HepG2 (cell line): Measurements from ENCODE around the gene FAM228B. TPM values are rescaled to one million over a fixed set of nuclear protein-coding genes. Genes with fewer than 3 reads are reported as not detected.

Source experiments
- AHDC1 ChIP-seq: sonication (generic); formaldehyde crosslinking; IDR thresholded peaks from 2 replicates; pipeline ENCODE4 v1.5.1; 2020; ENCODE audit warnings: mild to moderate bottlenecking, missing genetic modification reagents, borderline replicate concordance
- ELF4 ChIP-seq: sonication (generic); formaldehyde crosslinking; IDR thresholded peaks from 2 replicates; pipeline ENCODE4 v1.5.0; 2020; ENCODE audit warnings: missing genetic modification reagents, mild to moderate bottlenecking, moderate library complexity, borderline replicate concordance
- ETV5 ChIP-seq: IDR thresholded peaks from 2 replicates; pipeline ENCODE4 v1.6.1; 2018; ENCODE audit warnings: missing biosample characterization, missing genetic modification reagents, inconsistent platforms, borderline replicate concordance
- FOXK1 ChIP-seq: sonication (generic); formaldehyde crosslinking; IDR thresholded peaks from 2 replicates; pipeline ENCODE4 v1.4.0; 2020; ENCODE audit warnings: low read depth, missing genetic modification reagents, borderline replicate concordance
- PPARG ChIP-seq: conservative IDR thresholded peaks from 2 replicates; pipeline ENCODE4 v1.6.1; 2016; ENCODE audit warnings: missing biosample characterization, missing genetic modification reagents
- SATB2 ChIP-seq: sonication (generic); formaldehyde crosslinking; IDR thresholded peaks from 2 replicates; pipeline ENCODE4 v1.5.0; 2020; ENCODE audit warnings: missing genetic modification reagents
- TAF15 ChIP-seq: fragments of 200-400 bp; formaldehyde crosslinking; IDR thresholded peaks from one replicate; pipeline ENCODE4 v1.6.1; 2018; ENCODE audit warnings: mild to moderate bottlenecking, low read depth, low read length; ENCODE audit not compliant: poor library complexity, severe bottlenecking
- THRA ChIP-seq: sonication (generic); formaldehyde crosslinking; IDR thresholded peaks from 2 replicates; pipeline ENCODE4 v1.4.0; 2020; ENCODE audit warnings: missing genetic modification reagents, borderline replicate concordance
- TOE1 ChIP-seq: sonication (generic); formaldehyde crosslinking; IDR thresholded peaks from 2 replicates; pipeline ENCODE4 v1.4.0; 2020; ENCODE audit warnings: mild to moderate bottlenecking, missing genetic modification reagents
- ZBED4 ChIP-seq: sonication (generic); formaldehyde crosslinking; IDR thresholded peaks from 2 replicates; pipeline ENCODE4 v1.4.0; 2020; ENCODE audit warnings: missing genetic modification reagents, borderline replicate concordance
- ZNF225 ChIP-seq: sonication (generic); formaldehyde crosslinking; IDR thresholded peaks from 2 replicates; pipeline ENCODE4 v1.4.0; 2020; ENCODE audit warnings: mild to moderate bottlenecking, missing genetic modification reagents
- ZNF660 ChIP-seq: sonication (generic); formaldehyde crosslinking; IDR thresholded peaks from 2 replicates; pipeline ENCODE4 v1.5.1; 2020; ENCODE audit warnings: mild to moderate bottlenecking, low read depth, missing genetic modification reagents, borderline replicate concordance
- polyA plus RNA-seq, 8 experiments: library from polyadenylated mRNA; depleted of rRNA in 3 of 8; stranded (reverse) in 7 of 8; unstranded in 1 of 8; fragments of >200 nt; fragmentation: Illumina TruSeq in 4 of 8; extraction: Trizol in 4 of 8; gene quantifications; 2 replicates each; pipeline versions ENCODE4 v1.2.1 to v1.2.3, GENCODE V29; 2011 to 2016; ENCODE audit warnings: low read depth in 4 of 8, missing spikeins in 1 of 8, mixed read lengths in 1 of 8; ENCODE audit not compliant: insufficient read depth in 1 of 8
- total RNA-seq, 5 experiments: library from RNA; depleted of rRNA; stranded (reverse); fragments of >200 nt; fragmentation: Illumina TruSeq; extraction: Trizol; gene quantifications; 2 replicates each; pipeline ENCODE4 v1.2.3, GENCODE V29; 2016; ENCODE audit warnings: low read depth in 1 of 5
- TF ChIP-seq, protein P1 (sequence below): sonication (generic); formaldehyde crosslinking; IDR thresholded peaks from 2 replicates; pipeline ENCODE4 v1.4.0; 2020; ENCODE audit warnings: missing genetic modification reagents, mild to moderate bottlenecking, borderline replicate concordance

The FAM228B gene
- total and polyA plus RNA-seq, 2 of the 13 experiments (the other 11 are each of a cell fraction or from before 2014, with no cell fraction given): 0.79 to 1.1 TPM

GRCh38 chr2:24123195-24123921, at the start of gene FAM228B, which contains the start of gene PFN4 (continued):
- TF ChIP-seq, protein P1, sequence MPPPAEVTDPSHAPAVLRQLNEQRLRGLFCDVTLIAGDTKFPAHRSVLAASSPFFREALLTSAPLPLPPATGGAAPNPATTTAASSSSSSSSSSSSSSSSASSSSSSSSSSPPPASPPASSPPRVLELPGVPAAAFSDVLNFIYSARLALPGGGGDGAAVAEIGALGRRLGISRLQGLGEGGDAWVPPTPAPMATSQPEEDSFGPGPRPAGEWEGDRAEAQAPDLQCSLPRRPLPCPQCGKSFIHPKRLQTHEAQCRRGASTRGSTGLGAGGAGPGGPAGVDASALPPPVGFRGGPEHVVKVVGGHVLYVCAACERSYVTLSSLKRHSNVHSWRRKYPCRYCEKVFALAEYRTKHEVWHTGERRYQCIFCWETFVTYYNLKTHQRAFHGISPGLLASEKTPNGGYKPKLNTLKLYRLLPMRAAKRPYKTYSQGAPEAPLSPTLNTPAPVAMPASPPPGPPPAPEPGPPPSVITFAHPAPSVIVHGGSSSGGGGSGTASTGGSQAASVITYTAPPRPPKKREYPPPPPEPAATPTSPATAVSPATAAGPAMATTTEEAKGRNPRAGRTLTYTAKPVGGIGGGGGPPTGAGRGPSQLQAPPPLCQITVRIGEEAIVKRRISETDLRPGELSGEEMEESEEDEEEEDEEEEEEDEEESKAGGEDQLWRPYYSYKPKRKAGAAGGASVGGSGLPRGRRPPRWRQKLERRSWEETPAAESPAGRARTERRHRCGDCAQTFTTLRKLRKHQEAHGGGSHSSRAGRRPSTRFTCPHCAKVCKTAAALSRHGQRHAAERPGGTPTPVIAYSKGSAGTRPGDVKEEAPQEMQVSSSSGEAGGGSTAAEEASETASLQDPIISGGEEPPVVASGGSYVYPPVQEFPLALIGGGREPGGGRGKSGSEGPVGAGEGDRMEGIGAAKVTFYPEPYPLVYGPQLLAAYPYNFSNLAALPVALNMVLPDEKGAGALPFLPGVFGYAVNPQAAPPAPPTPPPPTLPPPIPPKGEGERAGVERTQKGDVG (CRISPR knock-in tag): no peak; the same call in 1 of the 2 replicates
- TF ChIP-seq ELF4: 0 out of 2 replicates have a peak, but pooled peaks have one; percentile 40
- no peak for TF ChIP-seq TAF15
- peak; percentile 14; the same call in 1 of the 2 replicates for TF ChIP-seq THRA (CRISPR knock-in tag)
- TF ChIP-seq ETV5 (CRISPR knock-in tag): peak; percentile 17; the same call in 1 of the 2 replicates
- peak; percentile 79; the same call in 1 of the 2 replicates for TF ChIP-seq ZNF225 (CRISPR knock-in tag)
- TF ChIP-seq AHDC1: no peak
- no peak for TF ChIP-seq SATB2 (CRISPR knock-in tag)
- peak; percentile 82; the same call in 1 of the 2 replicates for TF ChIP-seq ZBED4
- TF ChIP-seq PPARG (CRISPR knock-in tag): no peak
- peak; percentile 36; the same call in 1 of the 2 replicates for TF ChIP-seq FOXK1 (CRISPR knock-in tag)
- peak; percentile 60; the same call in 1 of the 2 replicates for TF ChIP-seq ZNF660 (CRISPR knock-in tag)
- no peak; the same call in 1 of the 2 replicates for TF ChIP-seq TOE1 (CRISPR knock-in tag)
